ENCODE data around the gene CCDC86.

Gene CCDC86

DNA sequence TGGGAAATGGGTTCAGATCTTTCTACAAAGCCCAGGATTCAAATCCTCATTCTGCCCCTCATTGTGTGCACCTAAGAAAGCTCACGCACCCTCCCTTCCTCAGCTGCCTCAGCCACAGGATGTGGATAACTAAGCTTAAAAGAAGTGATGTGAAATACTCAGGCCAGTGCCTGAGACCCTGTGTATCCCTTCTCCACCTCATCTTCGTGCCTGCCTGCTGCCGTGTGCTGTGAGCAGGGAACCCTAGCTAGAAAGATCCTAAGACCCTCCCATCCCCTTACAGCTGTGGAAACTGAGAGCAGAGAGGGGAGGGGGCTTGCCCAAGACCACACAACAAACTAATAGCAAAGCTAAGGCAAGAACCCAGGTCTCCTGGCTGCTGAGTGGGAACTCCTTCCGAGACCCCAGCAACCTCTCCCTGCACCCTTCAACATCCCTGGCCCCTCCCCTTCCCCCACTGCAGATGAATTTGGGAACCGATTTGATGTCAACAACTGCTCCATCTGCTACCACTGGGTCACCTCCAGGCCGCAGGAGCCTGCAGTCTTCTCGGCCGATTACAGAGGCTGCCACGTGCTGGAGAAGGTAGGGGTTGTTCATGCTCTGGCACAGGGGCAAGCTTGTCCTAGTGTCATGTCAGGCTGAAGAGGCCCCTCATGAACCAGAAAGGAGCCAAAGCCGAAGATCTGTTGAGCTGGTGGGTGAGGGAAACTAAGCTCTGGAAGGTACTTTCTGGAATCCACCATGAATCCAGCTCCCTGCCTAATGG lies 27.0 kb downstream of the CCDC86 start:
- DNase-seq (ENCODE audit: low spot score), result no peak

- no peak for DNase-seq (ENCODE audit: low spot score)
These were observed 27.5 kb downstream of the CCDC86 start for GRCh38 chr11:60869451-60869825.

DNA sequence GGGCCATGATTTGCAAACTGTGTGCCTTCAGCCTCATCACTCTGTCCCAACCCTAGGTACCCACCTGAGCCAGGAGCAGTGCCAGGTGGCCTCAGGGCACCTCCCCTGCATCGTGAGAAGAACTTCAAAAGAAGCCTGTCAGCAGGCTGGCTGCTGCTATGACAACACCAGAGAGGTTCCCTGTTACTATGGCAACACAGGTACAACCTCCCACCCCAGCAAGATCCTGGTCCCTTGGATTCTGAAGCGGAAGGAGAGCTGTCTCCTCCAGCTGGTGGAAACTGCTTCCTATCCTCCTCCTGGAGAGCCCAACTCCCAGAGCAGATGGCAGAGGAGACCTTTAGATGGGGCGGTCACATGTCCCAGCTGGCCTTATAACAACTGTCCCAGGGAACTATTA lies 28.4 kb downstream of the CCDC86 start:
- DNase-seq (ENCODE audit: low spot score), result no peak

DNA sequence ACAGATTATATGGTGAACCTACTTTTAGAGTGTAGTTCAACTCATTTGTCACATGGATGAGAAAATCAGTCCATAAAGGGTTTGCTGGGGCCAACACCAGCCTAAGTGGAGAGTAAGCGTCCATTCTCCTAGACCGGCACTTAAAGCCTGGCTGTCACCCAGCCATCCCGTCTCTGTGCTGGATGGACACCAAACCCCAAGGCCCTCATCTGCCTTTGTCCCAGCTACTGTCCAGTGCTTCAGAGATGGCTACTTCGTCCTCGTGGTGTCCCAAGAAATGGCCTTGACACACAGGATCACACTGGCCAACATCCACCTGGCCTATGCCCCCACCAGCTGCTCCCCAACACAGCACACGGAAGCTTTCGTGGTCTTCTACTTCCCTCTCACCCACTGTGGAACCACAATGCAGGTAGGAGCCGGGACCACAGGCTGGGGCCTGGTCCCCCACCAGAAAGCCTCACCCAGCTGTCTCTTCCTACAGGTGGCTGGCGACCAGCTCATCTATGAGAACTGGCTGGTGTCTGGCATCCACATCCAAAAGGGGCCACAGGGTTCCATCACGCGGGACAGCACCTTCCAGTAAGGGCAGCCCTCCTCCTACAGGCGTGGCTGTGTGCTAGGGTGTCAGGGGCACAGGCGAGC lies 28.9 kb downstream of the CCDC86 start:
- no peak for DNase-seq (ENCODE audit: low spot score)

GRCh38 chr11:60871378-60872061 lies 29.6 kb downstream of the CCDC86 start:
- DNase-seq (ENCODE audit: low spot score), result no peak

GRCh38 chr11:60872124-60872960 lies 30.4 kb downstream of the CCDC86 start:
- DNase-seq (ENCODE audit: low spot score), result no peak

DNA sequence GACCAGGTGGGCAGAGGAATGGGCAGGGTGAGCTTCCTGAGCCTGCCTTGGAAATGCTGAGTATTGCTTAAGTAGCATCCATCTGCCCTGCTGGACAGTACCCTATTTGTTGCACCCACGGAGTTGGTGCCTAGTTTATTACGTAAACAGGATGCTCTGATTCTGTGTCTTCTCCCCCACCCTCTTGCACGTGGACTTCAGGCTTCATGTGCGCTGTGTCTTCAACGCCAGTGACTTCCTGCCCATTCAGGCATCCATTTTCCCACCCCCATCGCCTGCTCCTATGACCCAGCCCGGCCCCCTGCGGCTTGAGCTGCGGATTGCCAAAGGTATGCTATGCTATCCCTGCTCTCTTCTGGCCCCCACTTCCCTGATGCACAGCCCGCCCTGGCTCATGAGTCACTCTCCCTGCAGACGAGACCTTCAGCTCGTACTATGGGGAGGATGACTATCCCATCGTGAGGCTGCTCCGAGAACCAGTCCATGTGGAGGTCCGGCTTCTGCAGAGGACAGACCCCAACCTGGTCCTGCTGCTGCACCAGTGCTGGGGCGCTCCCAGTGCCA lies 31.1 kb downstream of the CCDC86 start:
- DNase-seq (ENCODE audit: low spot score), result no peak

DNA sequence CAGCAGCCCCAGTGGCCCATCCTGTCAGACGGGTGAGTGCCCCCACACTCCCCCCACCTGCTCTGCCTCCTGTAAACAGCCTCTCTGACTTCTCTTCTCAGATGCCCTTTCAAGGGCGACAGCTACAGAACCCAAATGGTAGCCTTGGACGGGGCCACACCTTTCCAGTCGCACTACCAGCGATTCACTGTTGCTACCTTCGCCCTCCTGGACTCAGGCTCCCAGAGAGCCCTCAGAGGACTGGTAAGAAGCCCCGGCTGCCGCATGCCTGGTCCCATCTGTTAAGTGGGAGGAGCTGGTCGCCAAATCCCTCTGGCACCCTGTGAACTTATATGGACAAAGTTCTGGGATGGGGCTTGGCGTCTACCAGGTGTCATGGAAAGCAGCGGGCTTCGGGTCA lies 31.6 kb downstream of the CCDC86 start:
- no peak for DNase-seq (ENCODE audit: low spot score)

GRCh38 chr11:60874421-60875365 lies 32.8 kb downstream of the CCDC86 start:
- DNase-seq (ENCODE audit: low spot score), result no peak

DNA sequence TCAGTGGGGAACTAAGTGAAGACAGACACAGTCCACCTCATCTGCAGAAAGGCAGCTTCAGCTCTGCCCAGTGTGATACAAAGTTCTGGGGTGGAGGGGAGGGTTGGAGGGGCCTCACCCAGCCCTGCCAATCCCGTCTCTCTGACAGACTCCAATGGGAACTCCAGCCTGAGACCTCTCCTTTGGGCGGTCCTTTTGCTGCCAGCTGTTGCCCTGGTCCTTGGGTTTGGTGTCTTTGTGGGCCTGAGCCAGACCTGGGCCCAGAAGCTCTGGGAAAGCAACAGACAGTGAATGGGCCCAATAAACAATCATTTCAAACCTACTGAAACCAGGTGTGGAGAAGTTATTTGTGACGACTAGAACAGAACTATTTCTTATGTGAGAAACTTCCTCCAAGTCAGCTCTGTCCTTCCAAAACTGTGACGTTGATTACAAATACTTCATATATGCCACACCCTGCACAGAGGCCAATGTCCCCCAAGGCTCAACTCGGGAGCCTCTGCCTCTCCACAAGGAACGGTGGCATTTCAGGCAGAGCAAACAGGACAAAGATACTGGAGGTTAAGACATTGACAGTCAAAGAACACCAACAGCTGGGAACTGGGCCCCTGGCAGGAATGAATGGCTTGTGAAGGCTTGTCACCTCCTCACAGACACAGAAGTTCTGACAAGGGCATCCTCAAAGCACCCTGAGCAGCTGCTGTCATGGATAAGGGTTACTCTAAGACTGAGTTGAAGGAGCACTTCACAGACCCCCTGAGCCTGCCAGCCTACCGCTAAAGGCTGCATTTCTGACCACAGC lies 33.7 kb downstream of the CCDC86 start:
- DNase-seq (ENCODE audit: low spot score), result no peak

- no peak for DNase-seq (ENCODE audit: low spot score)
These were observed 34.2 kb downstream of the CCDC86 start for GRCh38 chr11:60876168-60876485.

DNA sequence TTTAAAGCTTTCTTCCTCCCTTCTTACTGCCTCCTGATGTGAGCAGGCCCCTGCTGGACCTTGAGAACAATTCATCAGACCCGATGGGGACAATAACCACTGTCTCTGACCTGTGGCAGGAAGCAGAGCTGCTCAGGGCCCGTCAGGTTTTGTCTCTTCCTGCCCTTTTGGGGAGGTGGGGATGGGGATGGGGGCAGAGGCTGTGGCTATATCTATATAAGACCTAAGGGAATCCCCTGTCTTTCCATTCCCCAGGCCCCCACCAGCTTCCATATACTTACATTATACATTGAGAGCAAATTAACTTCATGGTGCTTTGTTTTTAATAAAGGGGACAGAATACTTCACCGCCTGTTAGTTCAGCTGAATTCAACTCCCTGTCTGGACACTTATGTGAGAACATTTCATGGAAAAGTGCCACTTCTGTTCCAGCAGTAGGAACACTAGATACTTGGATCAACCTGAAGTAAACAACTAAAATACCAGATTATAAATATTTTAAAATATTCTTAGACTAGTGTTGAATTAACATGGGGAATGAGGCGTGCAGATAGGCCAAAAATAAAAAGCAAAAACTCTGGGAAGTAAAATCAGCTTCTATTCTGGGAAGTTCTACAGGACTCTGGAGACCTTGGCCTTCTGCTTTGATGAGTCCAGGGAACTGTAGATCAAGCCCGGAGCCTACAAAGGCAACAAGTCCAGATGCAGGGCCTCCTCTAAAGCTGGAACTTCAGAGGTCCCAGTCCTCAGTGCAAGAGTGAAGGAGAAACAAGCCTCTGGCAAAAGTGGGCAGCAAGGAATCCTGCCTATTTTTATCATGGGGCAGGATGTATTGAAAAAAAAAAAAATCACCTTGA lies 36.6 kb downstream of the CCDC86 start:
- DNase-seq (ENCODE audit: low spot score), result no peak

DNA sequence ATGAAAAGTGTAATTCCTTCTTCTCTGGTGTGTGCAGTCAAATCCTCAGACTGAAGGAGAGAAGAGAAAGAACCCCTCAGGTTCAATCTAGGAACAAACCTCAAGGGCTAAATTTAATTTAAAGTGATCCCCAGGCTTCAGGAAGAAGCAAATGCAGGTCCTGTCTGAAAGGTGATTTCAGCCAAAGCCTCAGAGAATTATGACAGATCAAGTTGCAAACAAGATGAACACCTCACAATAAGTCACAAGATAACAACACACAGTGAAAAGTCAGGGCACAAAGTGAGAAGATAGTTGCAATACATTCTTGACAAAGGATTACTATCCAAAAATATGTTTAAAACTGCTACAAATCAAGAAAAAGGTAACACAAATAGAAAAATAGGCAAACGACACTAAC lies 37.2 kb downstream of the CCDC86 start:
- no peak for DNase-seq (ENCODE audit: low spot score)

- no peak for DNase-seq (ENCODE audit: low spot score)
These were observed 38.2 kb downstream of the CCDC86 start for GRCh38 chr11:60879971-60880588.

GRCh38 chr11:60880643-60881282 lies 38.9 kb downstream of the CCDC86 start:
- DNase-seq (ENCODE audit: low spot score), result peak; percentile 60

DNA sequence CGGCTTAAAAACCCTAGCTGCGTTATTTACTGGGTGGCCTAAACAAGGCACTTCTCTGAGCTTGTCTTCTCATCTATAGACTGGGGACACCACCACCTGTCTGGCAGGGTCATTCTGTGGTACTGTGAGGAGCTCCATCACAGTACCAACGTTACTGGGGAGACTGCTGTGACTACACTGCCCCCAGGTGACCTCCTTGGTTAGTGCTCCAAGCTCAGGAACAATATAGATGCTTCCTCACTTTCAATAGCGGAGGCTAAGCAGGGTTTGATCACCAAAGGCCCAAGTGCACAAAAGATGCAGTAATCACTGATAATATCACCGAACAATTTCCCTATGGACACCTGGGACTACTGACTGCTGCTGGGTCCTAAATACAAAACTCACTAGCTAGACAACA lies 45.6 kb downstream of the CCDC86 start:
- peak; percentile 81 for DNase-seq (ENCODE audit: low spot score)

GRCh38 chr11:60889869-60890311 lies 48.0 kb downstream of the CCDC86 start:
- no peak for DNase-seq (ENCODE audit: low spot score)

DNA sequence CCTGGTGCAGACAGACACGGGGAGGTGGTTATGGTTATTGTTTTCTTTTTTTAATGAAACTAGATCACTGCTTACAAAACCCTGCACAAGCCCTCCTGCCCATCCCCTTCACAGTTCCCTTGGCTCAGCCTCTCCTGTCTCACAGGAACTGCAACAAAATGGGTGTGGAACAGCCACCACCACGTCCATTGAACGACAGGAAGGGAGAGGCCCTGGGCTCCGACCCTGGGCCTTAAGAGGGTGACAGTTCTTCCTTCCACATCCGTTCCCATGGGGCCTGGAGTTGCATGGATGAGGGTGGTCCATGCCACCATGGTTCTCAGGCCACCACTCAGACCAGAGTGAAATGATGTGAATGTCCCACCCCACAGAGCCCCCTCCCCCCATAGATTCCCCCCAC lies 48.8 kb downstream of the CCDC86 start:
- no peak for DNase-seq (ENCODE audit: low spot score)

Measured in HuH-7.5 (cell line).